Activated T-helper 2 cell treated with anti-CD3 and anti-CD28 coated beads, Interferon-gamma antibody, Interleukin-2, Interleukin-4, amounts not matched to agents 10 μg/mL and 5 μg/mL and 100 μg/mL, durations not matched to agents 14 hours and 24 hours and 36 hours (primary cell): Measurements from ENCODE around the gene DNAH14. TPM values are rescaled to one million over a fixed set of nuclear protein-coding genes. Genes with fewer than 3 reads are reported as not detected.
"Not testable (repeated sequence)": the region's sequence is repeated elsewhere in the genome, so short reads cannot be mapped to it uniquely, and the experiment has no call there.

Experiments
- DNase-seq: peaks from one replicate; pipeline ENCODE4 v3.0.0; 2021; ENCODE audit warnings: low spot score
- H3K27ac Mint-ChIP-seq: one replicate; pipeline ENCODE4 v1.8.0; 2021; ENCODE audit warnings: mixed read lengths
- H3K27me3 Mint-ChIP-seq: one replicate; pipeline ENCODE4 v1.8.0; 2021; ENCODE audit warnings: low read depth, mixed read lengths
- H3K36me3 Mint-ChIP-seq: one replicate; pipeline ENCODE4 v1.8.0; 2021; ENCODE audit warnings: low read depth, mixed read lengths
- H3K4me1 Mint-ChIP-seq: one replicate; pipeline ENCODE4 v1.8.0; 2021; ENCODE audit warnings: low read depth, mixed read lengths
- H3K4me3 Mint-ChIP-seq: one replicate; pipeline ENCODE4 v1.8.0; 2021; ENCODE audit warnings: low read depth, mild to moderate bottlenecking, moderate library complexity, mixed read lengths
- H3K9me3 Mint-ChIP-seq: one replicate; pipeline ENCODE4 v1.8.0; 2021; ENCODE audit warnings: mixed read lengths
- intact Hi-C: fragments of 100-400 bp; cut with micrococcal nuclease; formaldehyde crosslinking; loops from one replicate; pipeline ENCODE4 v1.15.1; 2023
- total RNA-seq: library from RNA; stranded (reverse); gene quantifications from 2 replicates; pipeline ENCODE4 v1.2.3, GENCODE V29; 2022

DNAH14 gene
- total RNA-seq, 1 donor from 2014 or later: 0.32 TPM

DNA sequence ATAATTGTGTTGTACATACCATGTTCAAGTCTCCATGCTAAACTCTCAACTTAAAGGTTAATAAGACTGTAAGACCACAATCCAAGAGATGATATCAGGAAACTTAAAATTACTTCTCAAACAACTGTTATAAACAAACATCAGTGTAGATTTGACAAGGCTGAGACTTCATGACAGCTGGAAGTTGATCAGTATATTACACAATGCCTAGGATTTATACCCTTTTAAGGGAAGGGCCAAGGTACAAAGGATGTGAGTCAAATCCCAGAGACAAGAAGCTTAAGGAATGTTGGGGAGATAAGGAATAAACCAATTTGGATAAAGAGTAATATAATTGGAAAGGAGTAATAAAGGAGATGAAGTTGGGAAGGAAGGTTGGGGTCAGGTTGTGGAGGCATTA is 399.6 kb downstream of the DNAH14 start:
- Mint-ChIP-seq H3K27ac (no peak overlapping the region), H3K9me3 (no peaks in the 10 kb centered on the region), H3K27me3 (peaks cover 13% of the 10 kb centered on the region), H3K4me1 (no peaks in the 10 kb centered on the region), H3K36me3 (no peaks in the 10 kb centered on the region), H3K4me3 (no peak overlapping the region)
- no peak for DNase-seq
- intact Hi-C loops: no loop called here

DNA sequence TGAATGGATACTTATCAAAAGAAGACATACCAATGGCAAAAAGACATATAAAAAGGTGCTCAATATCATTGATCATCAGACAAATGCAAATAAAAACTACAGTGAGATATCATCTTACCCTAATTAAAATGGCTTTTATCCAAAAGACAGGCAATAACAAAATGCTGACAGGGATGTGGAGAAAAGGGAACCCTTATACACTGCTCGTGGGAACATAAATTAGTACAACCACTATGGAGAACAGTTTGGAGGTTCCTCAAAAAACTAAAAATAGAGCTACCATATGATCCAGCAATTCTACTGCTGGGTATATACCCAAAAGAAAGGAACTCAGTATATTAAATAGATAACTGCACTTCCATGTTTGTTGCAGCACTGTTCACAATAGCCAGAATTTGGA is 400.5 kb downstream of the DNAH14 start:
- H3K4me1 Mint-ChIP-seq, H3K27ac Mint-ChIP-seq, H3K4me3 Mint-ChIP-seq, intact Hi-C loops, H3K36me3 Mint-ChIP-seq, H3K9me3 Mint-ChIP-seq, DNase-seq: not testable (repeated sequence)
- peaks cover 13% of the 10 kb centered on the region for H3K27me3 Mint-ChIP-seq

DNA sequence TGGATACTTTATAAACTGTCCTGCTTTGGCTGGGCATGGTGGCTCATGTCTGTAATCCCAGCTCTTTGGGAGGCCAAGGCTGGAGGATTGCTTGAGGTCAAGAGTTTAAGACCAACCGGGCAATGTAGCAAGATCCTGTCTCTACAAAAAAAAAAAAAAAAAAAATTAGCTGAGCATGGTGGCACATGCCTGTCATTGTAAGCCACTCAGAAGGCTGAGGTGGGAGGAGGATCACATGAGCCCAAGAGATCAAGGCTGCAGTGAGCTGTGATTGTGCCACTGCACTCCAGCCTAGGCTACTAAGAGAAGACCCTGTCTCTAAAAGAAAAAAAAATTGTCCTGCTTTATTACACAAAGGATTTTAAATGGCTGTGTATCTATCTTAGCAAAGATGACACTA is 403.2 kb downstream of the DNAH14 start:
- DNase-seq: no peak
- Mint-ChIP-seq H3K27ac (no peak overlapping the region), H3K9me3 (no peaks in the 10 kb centered on the region), H3K36me3 (no peaks in the 10 kb centered on the region), H3K27me3 (peaks cover 10% of the 10 kb centered on the region), H3K4me1 (no peaks in the 10 kb centered on the region), H3K4me3 (no peak overlapping the region)
- intact Hi-C loops: no loop called here

GRCh38 chr1:225335098-225335778 is 405.8 kb downstream of the DNAH14 start:
- H3K4me3 Mint-ChIP-seq, H3K36me3 Mint-ChIP-seq, intact Hi-C loops, H3K4me1 Mint-ChIP-seq, H3K27me3 Mint-ChIP-seq, DNase-seq, H3K27ac Mint-ChIP-seq, H3K9me3 Mint-ChIP-seq: not testable (repeated sequence)

GRCh38 chr1:225338545-225338944 is 409.1 kb downstream of the DNAH14 start:
- H3K27ac Mint-ChIP-seq: no peak overlapping the region
- H3K4me3 Mint-ChIP-seq: no peak overlapping the region
- H3K4me1 Mint-ChIP-seq: peaks cover 2% of the 10 kb centered on the region
- H3K27me3 Mint-ChIP-seq: peaks cover 8% of the 10 kb centered on the region
- no peaks in the 10 kb centered on the region for H3K9me3 Mint-ChIP-seq
- H3K36me3 Mint-ChIP-seq: no peaks in the 10 kb centered on the region
- DNase-seq: no peak
- intact Hi-C loops: no loop called here

DNA sequence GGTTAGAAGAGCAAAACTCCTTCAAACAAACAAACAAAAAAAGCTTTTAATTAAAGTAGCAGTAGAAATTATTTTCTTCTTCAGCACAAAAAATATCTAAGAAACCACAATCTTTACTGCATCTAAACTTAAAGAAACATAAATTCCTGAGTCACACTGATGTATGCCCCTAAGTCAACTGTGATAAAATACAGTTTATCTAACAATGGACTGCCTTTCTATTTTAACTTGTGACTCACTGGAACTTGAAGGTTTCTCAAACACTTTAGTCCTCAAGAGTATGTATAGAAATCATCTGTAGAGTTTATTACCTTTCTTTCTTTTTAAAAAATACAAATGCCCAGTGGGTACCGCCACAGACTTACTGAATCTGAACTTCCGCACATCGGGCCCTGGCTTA is 412.2 kb downstream of the DNAH14 start:
- Mint-ChIP-seq H3K9me3 (no peaks in the 10 kb centered on the region), H3K27me3 (peaks cover 13% of the 10 kb centered on the region), H3K4me3 (no peak overlapping the region), H3K36me3 (no peaks in the 10 kb centered on the region), H3K27ac (no peak overlapping the region), H3K4me1 (peaks cover 2% of the 10 kb centered on the region)
- no peak for DNase-seq
- intact Hi-C loops: no loop called here

DNA sequence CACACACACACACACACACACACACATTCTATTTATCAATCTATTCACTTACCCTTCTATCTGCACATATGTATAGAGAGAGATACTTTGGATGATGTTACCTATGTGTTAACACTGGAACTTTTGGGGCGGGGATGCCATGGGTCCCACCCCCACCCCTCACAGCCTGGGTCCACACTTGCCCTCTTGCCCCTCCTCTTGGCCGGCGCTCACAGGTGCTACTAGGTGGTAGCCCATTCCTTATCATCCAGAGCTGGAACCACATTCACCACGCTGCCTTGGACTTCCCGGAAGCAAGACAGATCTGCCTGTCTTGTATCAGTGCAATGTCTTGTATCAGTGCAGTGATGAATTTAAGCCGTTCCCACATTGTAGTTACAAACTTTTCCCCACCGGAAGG is 413.2 kb downstream of the DNAH14 start:
- DNase-seq: no peak
- no peak overlapping the region for H3K4me3 Mint-ChIP-seq
- intact Hi-C loops: no loop called here
- H3K4me1 Mint-ChIP-seq: peaks cover 2% of the 10 kb centered on the region
- peaks cover 18% of the 10 kb centered on the region for H3K27me3 Mint-ChIP-seq
- no peak overlapping the region for H3K27ac Mint-ChIP-seq
- no peaks in the 10 kb centered on the region for H3K9me3 Mint-ChIP-seq
- no peaks in the 10 kb centered on the region for H3K36me3 Mint-ChIP-seq

GRCh38 chr1:225343618-225344017 is 414.1 kb downstream of the DNAH14 start:
- no peak for DNase-seq
- intact Hi-C loops: no loop called here
- Mint-ChIP-seq H3K27ac (no peak overlapping the region), H3K27me3 (peaks cover 26% of the 10 kb centered on the region), H3K4me3 (no peak overlapping the region), H3K9me3 (no peaks in the 10 kb centered on the region), H3K4me1 (no peaks in the 10 kb centered on the region), H3K36me3 (no peaks in the 10 kb centered on the region)

GRCh38 chr1:225347123-225347683 is 417.7 kb downstream of the DNAH14 start:
- DNase-seq: no peak
- no peak overlapping the region for H3K4me3 Mint-ChIP-seq
- no peaks in the 10 kb centered on the region for H3K9me3 Mint-ChIP-seq
- H3K4me1 Mint-ChIP-seq: no peaks in the 10 kb centered on the region
- H3K27ac Mint-ChIP-seq: no peak overlapping the region
- peaks cover 40% of the 10 kb centered on the region for H3K27me3 Mint-ChIP-seq
- H3K36me3 Mint-ChIP-seq: no peaks in the 10 kb centered on the region
- intact Hi-C loops: no loop called here

DNA sequence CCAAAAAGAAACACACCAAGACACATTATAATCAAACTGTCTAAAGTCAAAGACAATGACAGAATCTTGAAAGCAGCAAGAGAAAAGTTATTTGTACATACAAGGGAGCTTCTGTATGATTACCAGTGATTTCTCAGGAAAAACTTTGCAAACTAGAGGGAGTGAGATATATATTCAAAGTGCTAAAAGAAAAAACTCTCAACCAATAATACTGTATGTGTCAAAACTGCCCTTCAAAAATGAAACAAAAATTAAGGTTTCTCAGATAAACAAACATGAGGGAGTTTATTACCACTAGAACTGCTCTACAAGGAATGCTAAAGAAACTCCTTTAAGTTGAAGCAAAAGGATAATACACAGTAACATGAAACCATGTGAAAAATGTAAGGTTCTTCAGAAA is 418.9 kb downstream of the DNAH14 start:
- DNase-seq: no peak
- Mint-ChIP-seq H3K4me1 (no peaks in the 10 kb centered on the region), H3K9me3 (no peaks in the 10 kb centered on the region), H3K36me3 (no peaks in the 10 kb centered on the region), H3K27ac (no peak overlapping the region), H3K27me3 (peaks cover 42% of the 10 kb centered on the region), H3K4me3 (no peak overlapping the region)
- intact Hi-C loops: no loop called here

- Mint-ChIP-seq H3K9me3 (no peaks in the 10 kb centered on the region), H3K4me1 (no peaks in the 10 kb centered on the region), H3K36me3 (no peaks in the 10 kb centered on the region), H3K27ac (no peak overlapping the region), H3K4me3 (no peak overlapping the region), H3K27me3 (peaks cover 42% of the 10 kb centered on the region)
- intact Hi-C loops: no loop called here
- DNase-seq: no peak
Observed at GRCh38 chr1:225349826-225350225, 420.4 kb downstream of the DNAH14 start.

GRCh38 chr1:225350872-225351271 is 421.4 kb downstream of the DNAH14 start:
- Mint-ChIP-seq H3K9me3 (no peaks in the 10 kb centered on the region), H3K4me3 (no peak overlapping the region), H3K27me3 (peaks cover 43% of the 10 kb centered on the region), H3K27ac (no peak overlapping the region), H3K4me1 (no peaks in the 10 kb centered on the region), H3K36me3 (no peaks in the 10 kb centered on the region)
- DNase-seq: no peak
- intact Hi-C loops: no loop called here

- intact Hi-C loops: no loop called here
- no peaks in the 10 kb centered on the region for H3K4me1 Mint-ChIP-seq
- H3K9me3 Mint-ChIP-seq: no peaks in the 10 kb centered on the region
- H3K4me3 Mint-ChIP-seq: no peak overlapping the region
- no peaks in the 10 kb centered on the region for H3K36me3 Mint-ChIP-seq
- no peak overlapping the region for H3K27ac Mint-ChIP-seq
- peaks cover 44% of the 10 kb centered on the region for H3K27me3 Mint-ChIP-seq
- no peak for DNase-seq
Observed at GRCh38 chr1:225354906-225355305, 425.4 kb downstream of the DNAH14 start.

GRCh38 chr1:225355863-225356262 is 426.4 kb downstream of the DNAH14 start:
- peaks cover 36% of the 10 kb centered on the region for H3K27me3 Mint-ChIP-seq

More at GRCh38 chr1:225355863-225356262, 426.4 kb downstream of the DNAH14 start:
- intact Hi-C loops: no loop called here
- H3K27ac Mint-ChIP-seq: no peak overlapping the region
- H3K36me3 Mint-ChIP-seq: no peaks in the 10 kb centered on the region
- H3K9me3 Mint-ChIP-seq: no peaks in the 10 kb centered on the region
- no peak overlapping the region for H3K4me3 Mint-ChIP-seq
- H3K4me1 Mint-ChIP-seq: no peaks in the 10 kb centered on the region
- no peak for DNase-seq
